Esophagus squamous epithelium (tissue), 4 donors: Measurements from ENCODE around the gene SH3TC1.

Experiments
- POLR2A ChIP-seq, 4 donors: fragments of 450-650 bp; IDR thresholded peaks; one replicate each; pipeline ENCODE4 v1.6.1; 2017; ENCODE audit warnings: antibody characterized with exemption in 4 of 4, mild to moderate bottlenecking in 4 of 4, moderate library complexity in 3 of 4
- TF ChIP-seq, protein P1 (sequence below), 6 experiments: fragments of 450-650 bp in 4 of 6; fragments of 200-600 bp in 2 of 6; sonication (generic) in 2 of 6; IDR thresholded peaks; one replicate each; pipeline ENCODE4 v1.5.1; 2016 to 2019; ENCODE audit warnings: antibody characterized with exemption in 6 of 6, mild to moderate bottlenecking in 4 of 6, moderate library complexity in 4 of 6

DNA sequence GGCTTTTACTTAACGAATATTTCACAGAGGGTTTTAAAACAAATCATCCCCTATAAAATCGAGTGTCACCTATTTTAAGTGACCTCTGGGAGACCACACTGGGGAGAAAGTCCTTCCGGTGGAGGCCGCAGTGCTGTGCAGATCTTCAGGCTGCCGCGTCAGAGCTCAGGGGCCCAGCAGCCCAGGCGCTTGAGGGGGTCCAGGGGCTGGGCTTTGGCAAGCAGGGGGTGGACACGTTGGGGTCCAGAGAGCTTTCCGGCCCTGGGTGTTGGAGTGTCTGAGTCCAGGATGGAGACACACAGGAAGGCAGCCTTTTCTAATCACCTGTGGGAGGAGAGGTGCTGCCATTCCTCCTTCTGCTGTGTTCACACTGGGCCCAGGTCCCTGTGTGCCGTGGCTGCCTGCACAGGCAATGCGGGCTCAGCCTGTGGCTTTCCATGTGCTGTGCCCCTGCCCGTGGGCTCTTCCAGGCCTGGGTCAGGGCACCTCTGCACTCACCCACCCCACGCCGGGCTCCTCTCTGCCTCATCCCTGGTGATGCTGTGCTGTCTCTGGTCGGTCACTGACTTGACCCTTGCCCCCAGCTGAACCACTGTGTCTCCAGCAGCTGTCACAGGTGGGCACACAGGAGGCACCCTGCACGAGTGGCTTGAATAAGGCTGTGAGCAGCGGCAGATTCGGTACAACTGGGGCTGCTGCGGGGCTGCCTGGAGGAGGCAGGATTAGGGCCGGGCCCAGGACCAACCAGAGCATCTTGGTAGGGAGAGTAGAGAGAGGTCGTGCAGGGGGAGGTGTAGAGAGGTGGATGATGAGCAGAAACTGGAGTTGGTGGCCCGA is 80.4 kb downstream of the SH3TC1 start:
- TF ChIP-seq, protein P1, sequence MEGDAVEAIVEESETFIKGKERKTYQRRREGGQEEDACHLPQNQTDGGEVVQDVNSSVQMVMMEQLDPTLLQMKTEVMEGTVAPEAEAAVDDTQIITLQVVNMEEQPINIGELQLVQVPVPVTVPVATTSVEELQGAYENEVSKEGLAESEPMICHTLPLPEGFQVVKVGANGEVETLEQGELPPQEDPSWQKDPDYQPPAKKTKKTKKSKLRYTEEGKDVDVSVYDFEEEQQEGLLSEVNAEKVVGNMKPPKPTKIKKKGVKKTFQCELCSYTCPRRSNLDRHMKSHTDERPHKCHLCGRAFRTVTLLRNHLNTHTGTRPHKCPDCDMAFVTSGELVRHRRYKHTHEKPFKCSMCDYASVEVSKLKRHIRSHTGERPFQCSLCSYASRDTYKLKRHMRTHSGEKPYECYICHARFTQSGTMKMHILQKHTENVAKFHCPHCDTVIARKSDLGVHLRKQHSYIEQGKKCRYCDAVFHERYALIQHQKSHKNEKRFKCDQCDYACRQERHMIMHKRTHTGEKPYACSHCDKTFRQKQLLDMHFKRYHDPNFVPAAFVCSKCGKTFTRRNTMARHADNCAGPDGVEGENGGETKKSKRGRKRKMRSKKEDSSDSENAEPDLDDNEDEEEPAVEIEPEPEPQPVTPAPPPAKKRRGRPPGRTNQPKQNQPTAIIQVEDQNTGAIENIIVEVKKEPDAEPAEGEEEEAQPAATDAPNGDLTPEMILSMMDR (IDR thresholded peaks at IDR 0.05), result no peak
- no peak for TF ChIP-seq POLR2A (IDR thresholded peaks at IDR 0.05)
